GM18505 (cell line): ENCODE results near the gene MYO1A.
"Not testable (repeated sequence)": the region's sequence is repeated elsewhere in the genome, so short reads cannot be mapped to it uniquely, and the experiment has no call there.

ENCODE experiments used
- ATAC-seq: cut with Tn5 transposase; IDR thresholded peaks from one replicate; pipeline ENCODE4 v1.9.1; 2021; ENCODE audit not compliant: unreplicated experiment
- POLR2A ChIP-seq: IDR thresholded peaks from 4 replicates; pipeline ENCODE4 v1.6.1; 2011; ENCODE audit warnings: borderline replicate concordance; ENCODE audit not compliant: insufficient read depth, insufficient read length; ENCODE audit errors: extremely low read depth

The MYO1A gene

GRCh38 chr12:57078519-57079404 is 28.8 kb upstream of the MYO1A start, which contains the start of gene NEMP1:
NEMP1 (minus strand) TSS chr12:57078791; CDS start chr12:57078745, 46 bp downstream.
- ATAC-seq: peak; percentile 96
- peak; percentile 69 for TF ChIP-seq POLR2A

GRCh38 chr12:57073566-57074450 is 23.9 kb upstream of the MYO1A start:
- ATAC-seq: not testable (repeated sequence)

- ATAC-seq: no peak
- no peak for TF ChIP-seq POLR2A
These were observed 22.7 kb upstream of the MYO1A start for GRCh38 chr12:57072661-57073060.

- ATAC-seq: no peak
These were observed 19.6 kb upstream of the MYO1A start for GRCh38 chr12:57069523-57069922.

GRCh38 chr12:57066245-57066644 is 16.3 kb upstream of the MYO1A start:
- ATAC-seq: no peak
- no peak for TF ChIP-seq POLR2A

More at GRCh38 chr12:57069523-57069922, 19.6 kb upstream of the MYO1A start:
- no peak for TF ChIP-seq POLR2A

GRCh38 chr12:57063991-57064685 is 14.2 kb upstream of the MYO1A start:
- TF ChIP-seq POLR2A: no peak
- ATAC-seq: peak; percentile 84

GRCh38 chr12:57058454-57058853 is 8.5 kb upstream of the MYO1A start:
- ATAC-seq: no peak
- no peak for TF ChIP-seq POLR2A

GRCh38 chr12:57057067-57057751 is 7.3 kb upstream of the MYO1A start:
- ATAC-seq: no peak
- TF ChIP-seq POLR2A: no peak

GRCh38 chr12:57055824-57056223 is 5.9 kb upstream of the MYO1A start:
- ATAC-seq: no peak
- no peak for TF ChIP-seq POLR2A

- not testable (repeated sequence) for ATAC-seq
These were observed 4.0 kb upstream of the MYO1A start for GRCh38 chr12:57053901-57054300.

- ATAC-seq: not testable (repeated sequence)
These were observed 3.2 kb upstream of the MYO1A start for GRCh38 chr12:57053146-57053545.

- ATAC-seq: no peak
- TF ChIP-seq POLR2A: no peak
These were observed 1.1 kb upstream of the MYO1A start for GRCh38 chr12:57051011-57051410.

- TF ChIP-seq POLR2A: no peak
- ATAC-seq: no peak
These were observed 846 bp downstream of the MYO1A start for GRCh38 chr12:57049119-57049446.
